ENCODE data around the gene PRR33.

The PRR33 gene

DNA sequence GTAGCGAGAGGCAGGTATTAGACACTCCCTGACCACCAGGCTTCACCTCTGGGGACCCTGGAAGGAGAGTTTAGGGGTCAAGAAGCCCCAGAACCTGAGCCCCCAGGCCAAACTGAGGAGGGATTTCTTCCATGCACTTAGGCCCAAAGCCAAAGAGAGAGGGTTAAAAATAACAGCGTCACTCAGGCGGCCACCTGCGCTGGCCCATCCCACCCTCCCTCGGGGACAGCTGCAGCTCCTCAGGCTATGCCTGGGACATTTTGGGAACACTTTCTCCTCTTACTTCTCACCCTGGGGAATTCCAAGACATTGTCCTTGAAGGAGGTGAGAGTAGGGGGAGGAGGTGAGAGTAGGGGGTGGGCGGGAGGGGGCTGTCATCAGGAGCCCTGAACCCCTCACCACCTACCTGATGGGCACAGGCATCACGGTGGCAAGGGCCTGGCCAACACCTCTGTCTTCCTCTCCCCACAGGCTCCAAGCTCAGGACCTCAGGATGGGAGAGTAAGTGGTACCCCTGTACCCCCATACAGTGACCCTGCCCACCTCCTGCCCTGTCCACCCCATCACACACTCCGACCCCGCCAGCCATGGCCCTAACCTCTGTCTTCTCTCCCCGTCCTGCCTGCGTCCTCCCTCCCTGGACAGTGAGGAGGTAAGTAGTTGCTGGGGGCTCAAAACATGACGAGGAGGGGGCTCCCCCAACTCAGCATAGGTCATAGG is 52.3 kb downstream of the PRR33 start:
- no peak for DNase-seq (ENCODE audit: low read depth in 1 of 2, low spot score in 1 of 2)

DNA sequence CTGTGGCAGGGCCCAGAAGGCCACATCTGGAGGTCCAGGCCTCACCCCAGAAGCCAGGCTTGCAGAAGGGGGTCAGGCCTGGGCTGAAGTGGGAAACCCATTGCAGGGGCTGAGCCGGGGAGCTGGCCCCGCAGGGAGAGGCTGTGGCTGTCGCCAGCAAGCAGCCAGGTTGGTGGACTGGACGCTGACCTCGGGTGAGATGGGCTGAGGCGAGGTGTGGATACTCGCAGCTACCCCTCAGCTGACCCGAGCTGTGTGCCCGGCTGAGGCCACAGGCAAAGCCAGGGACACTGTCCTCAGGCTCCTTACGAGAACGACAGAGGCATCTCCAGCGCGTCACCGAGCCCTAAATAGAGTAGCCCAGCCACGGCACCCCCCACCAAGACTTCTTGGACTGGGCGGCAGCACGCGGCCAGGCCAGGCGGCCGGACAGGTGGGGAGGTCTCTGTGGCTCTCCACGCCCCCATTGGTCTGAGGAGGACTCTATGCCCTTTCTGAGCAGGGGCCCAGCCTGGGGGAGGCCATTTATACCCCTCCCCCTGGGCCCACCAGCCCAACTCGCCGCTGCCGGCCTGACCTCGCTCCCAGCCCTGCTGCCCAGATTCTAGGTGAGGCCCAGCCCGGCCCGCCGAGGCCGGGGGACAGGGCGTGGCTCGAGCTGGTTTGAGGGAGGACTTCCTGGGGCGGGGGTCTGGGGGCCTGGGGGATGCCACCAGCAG is 53.1 kb downstream of the PRR33 start, which contains the start of gene TNNI2:
Gene TNNI2 (plus strand): TSS at position 556 of the 719 bp plus-strand sequence. CDS start 716 bp downstream, outside the sequence.
- DNase-seq (ENCODE audit: low read depth in 1 of 2, low spot score in 1 of 2): no peak
